Activated CD8-positive, alpha-beta memory T cell treated with anti-CD3 and anti-CD28 coated beads, Interleukin-2, amount 50 U/mL, for 24 hours (primary cell): ENCODE measurements around the gene GIT2.
"Not testable (repeated sequence)": the region's sequence is repeated elsewhere in the genome, so short reads cannot be mapped to it uniquely, and the experiment has no call there.

ENCODE experiments used
- DNase-seq: peaks from one replicate; pipeline ENCODE4 v3.0.0-alpha.2; 2020; ENCODE audit errors: extremely low read depth

The GIT2 gene

GRCh38 chr12:109944561-109945359 lies 51.4 kb downstream of the GIT2 start:
- no peak for DNase-seq

- DNase-seq: no peak
These were observed 52.4 kb downstream of the GIT2 start for GRCh38 chr12:109943811-109944210.

GRCh38 chr12:109940339-109940923 lies 55.7 kb downstream of the GIT2 start:
- DNase-seq: no peak

- no peak for DNase-seq
These were observed 56.7 kb downstream of the GIT2 start for GRCh38 chr12:109939504-109939903.

GRCh38 chr12:109938947-109939346 lies 57.2 kb downstream of the GIT2 start:
- no peak for DNase-seq

- DNase-seq: no peak
These were observed 58.8 kb downstream of the GIT2 start for GRCh38 chr12:109937371-109937770.

GRCh38 chr12:109934026-109934425 lies 62.1 kb downstream of the GIT2 start:
- no peak for DNase-seq

- DNase-seq: no peak
These were observed 63.2 kb downstream of the GIT2 start for GRCh38 chr12:109932878-109933503.

- no peak for DNase-seq
These were observed 65.0 kb downstream of the GIT2 start for GRCh38 chr12:109931143-109931542.

- no peak for DNase-seq
These were observed 66.0 kb downstream of the GIT2 start for GRCh38 chr12:109930028-109930800.

GRCh38 chr12:109929326-109929725 lies 66.8 kb downstream of the GIT2 start:
- not testable (repeated sequence) for DNase-seq

GRCh38 chr12:109928058-109928656 lies 68.0 kb downstream of the GIT2 start:
- no peak for DNase-seq

- no peak for DNase-seq
These were observed 68.5 kb downstream of the GIT2 start for GRCh38 chr12:109927622-109928021.

- DNase-seq: no peak
These were observed 69.5 kb downstream of the GIT2 start for GRCh38 chr12:109926488-109927210.

GRCh38 chr12:109926016-109926415 lies 70.2 kb downstream of the GIT2 start:
- DNase-seq: no peak

GRCh38 chr12:109925185-109925840 lies 70.9 kb downstream of the GIT2 start:
- DNase-seq: no peak

- DNase-seq: no peak
These were observed 72.5 kb downstream of the GIT2 start for GRCh38 chr12:109923481-109924245.

GRCh38 chr12:109923038-109923437 lies 73.1 kb downstream of the GIT2 start:
- no peak for DNase-seq

GRCh38 chr12:109921982-109922381 lies 74.2 kb downstream of the GIT2 start:
- DNase-seq: no peak

- DNase-seq: no peak
These were observed 75.8 kb downstream of the GIT2 start for GRCh38 chr12:109920261-109920780.
